Measurements from ENCODE around the gene ACADS. TPM values are rescaled to one million over a fixed set of nuclear protein-coding genes. Genes with fewer than 3 reads are reported as not detected.

ACADS gene
- total and polyA plus RNA-seq, 2 of the 8 experiments (the other 6 are each of a cell fraction or from before 2014, with no cell fraction given), result 4.9 to 7.5 TPM

DNA sequence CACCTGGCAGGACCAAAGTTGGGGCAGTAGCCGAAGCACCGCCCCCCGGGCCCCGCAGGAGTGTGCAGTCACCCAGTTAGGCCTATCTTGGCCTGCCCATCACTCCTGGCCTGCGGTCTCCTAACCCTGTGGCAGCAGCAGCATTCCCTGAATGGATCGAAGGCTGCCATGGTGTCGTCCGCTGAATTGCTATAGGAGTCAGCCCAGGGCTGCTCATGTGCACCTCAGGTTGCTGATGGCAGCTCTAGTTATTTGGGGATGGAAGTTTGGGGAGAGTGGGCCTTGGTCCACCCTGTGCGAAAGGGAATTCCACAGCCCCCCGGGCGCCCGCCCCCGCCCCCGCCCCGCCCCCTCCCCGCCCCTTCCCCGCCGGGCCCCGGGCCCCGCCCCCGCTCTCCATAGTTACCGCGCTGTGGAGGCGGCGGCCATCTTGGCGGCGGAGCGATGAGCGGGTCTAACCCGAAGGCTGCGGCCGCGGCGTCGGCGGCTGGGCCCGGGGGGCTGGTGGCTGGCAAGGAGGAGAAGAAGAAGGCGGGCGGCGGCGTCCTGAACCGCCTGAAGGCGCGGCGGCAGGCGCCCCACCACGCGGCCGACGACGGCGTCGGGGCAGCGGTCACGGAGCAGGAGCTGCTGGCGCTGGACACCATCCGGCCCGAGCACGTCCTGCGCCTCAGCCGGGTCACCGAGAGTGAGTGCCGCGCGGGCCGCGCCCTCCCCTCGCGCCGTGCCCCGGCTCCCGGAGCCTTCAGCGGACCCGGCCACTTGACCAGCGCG is 15.4 kb upstream of the ACADS start, which contains the start of gene UNC119B (continued):
- TF ChIP-seq, protein P1, sequence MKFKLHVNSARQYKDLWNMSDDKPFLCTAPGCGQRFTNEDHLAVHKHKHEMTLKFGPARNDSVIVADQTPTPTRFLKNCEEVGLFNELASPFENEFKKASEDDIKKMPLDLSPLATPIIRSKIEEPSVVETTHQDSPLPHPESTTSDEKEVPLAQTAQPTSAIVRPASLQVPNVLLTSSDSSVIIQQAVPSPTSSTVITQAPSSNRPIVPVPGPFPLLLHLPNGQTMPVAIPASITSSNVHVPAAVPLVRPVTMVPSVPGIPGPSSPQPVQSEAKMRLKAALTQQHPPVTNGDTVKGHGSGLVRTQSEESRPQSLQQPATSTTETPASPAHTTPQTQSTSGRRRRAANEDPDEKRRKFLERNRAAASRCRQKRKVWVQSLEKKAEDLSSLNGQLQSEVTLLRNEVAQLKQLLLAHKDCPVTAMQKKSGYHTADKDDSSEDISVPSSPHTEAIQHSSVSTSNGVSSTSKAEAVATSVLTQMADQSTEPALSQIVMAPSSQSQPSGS (IDR thresholded peaks at IDR 0.05; ENCODE audit: low read length), result no peak
- TF ChIP-seq, protein P2, sequence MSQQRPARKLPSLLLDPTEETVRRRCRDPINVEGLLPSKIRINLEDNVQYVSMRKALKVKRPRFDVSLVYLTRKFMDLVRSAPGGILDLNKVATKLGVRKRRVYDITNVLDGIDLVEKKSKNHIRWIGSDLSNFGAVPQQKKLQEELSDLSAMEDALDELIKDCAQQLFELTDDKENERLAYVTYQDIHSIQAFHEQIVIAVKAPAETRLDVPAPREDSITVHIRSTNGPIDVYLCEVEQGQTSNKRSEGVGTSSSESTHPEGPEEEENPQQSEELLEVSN (IDR thresholded peaks at IDR 0.05), result no peak
- TF ChIP-seq MAFK (IDR thresholded peaks at IDR 0.05; ENCODE audit: low read depth, low read length) (no peak), KDM1A (IDR thresholded peaks at IDR 0.05; ENCODE audit: borderline replicate concordance, low read length) (no peak), TEAD4 (IDR thresholded peaks at IDR 0.05; ENCODE audit: low read depth, low read length) (no peak), SUZ12 (IDR thresholded peaks at IDR 0.05; ENCODE audit: low read length) (no peak)
